ENCODE data around the gene HOXB9. TPM values are rescaled to one million over a fixed set of nuclear protein-coding genes. Genes with fewer than 3 reads are reported as not detected.

HOXB9 gene
- total and polyA plus RNA-seq, 2 experiments from 2014 or later: not detected

DNA sequence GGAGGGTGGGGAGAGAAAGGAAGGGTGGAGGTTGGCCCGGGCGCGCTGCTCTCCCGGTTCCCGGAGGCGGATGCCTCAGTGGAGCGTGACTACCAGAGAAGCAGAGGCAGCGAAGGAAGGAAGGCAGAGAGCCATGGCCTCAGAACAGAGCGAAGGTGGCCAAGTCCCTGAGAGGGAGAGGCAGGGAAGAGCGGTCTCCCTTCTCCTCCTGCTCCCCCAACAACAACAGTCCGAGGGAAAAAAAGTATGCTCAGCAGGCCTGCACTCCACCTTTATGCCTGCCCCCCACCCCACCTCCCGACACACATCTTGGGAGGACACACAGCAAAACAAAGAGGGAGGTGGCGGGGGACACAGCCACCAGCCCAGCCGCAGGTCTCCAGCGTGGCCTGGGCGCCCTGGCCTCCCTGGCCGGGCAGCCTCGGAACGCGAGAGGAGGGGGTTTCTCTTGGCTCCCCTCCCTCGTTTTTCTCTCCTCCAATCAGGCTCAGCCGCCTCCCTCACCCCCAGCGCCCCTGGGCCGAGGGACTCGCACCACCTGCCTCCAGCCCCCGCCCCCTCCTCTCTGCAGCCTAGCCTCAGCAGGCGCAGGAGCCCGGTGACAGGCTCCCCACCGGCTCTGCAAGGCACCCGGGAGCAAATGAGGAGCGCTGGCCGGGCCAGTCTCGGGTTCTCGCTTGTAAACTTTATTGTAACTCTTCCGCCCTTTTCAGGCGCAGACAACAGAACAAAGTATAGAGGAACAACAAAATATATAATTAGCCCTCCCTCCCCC, 14.3 kb downstream of the HOXB9 start:
- Histone ChIP-seq H3K36me3 (no peaks in the 10 kb centered on the region), H3K4me1 (ENCODE audit: low read depth) (peaks cover 5% of the 10 kb centered on the region), H3K4me3 (no peak overlapping the region), H3K27me3 (peaks cover 100% of the 10 kb centered on the region), H3K9me3 (ENCODE audit: low read depth) (no peaks in the 10 kb centered on the region), H3K27ac (no peak overlapping the region)
- TF ChIP-seq, protein P1, sequence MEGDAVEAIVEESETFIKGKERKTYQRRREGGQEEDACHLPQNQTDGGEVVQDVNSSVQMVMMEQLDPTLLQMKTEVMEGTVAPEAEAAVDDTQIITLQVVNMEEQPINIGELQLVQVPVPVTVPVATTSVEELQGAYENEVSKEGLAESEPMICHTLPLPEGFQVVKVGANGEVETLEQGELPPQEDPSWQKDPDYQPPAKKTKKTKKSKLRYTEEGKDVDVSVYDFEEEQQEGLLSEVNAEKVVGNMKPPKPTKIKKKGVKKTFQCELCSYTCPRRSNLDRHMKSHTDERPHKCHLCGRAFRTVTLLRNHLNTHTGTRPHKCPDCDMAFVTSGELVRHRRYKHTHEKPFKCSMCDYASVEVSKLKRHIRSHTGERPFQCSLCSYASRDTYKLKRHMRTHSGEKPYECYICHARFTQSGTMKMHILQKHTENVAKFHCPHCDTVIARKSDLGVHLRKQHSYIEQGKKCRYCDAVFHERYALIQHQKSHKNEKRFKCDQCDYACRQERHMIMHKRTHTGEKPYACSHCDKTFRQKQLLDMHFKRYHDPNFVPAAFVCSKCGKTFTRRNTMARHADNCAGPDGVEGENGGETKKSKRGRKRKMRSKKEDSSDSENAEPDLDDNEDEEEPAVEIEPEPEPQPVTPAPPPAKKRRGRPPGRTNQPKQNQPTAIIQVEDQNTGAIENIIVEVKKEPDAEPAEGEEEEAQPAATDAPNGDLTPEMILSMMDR (IDR thresholded peaks at IDR 0.05; ENCODE audit: low read depth, low read length): no peak
- no peak for DNase-seq (ENCODE audit: low read depth in 1 of 2, low spot score in 1 of 2)

DNA sequence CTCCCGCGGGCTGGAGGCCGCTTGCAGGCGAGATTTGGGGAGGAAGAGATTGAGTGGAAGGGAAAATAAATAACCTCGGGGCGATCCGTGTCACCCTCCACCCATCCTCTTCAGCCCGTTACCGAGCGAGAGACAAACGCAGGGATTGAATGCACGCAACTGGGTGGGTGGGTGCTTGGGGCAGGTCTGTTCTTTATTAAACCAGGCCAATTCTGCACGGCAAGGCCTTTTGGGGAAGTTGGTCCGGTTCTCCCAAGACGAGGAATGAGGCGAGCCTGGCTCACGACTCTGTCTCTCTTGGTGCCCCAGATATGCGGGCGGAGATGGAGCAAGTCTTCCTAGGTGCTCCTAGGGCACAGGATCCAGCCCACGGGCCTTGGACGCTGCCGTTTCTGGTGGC, 14.9 kb downstream of the HOXB9 start:
- Histone ChIP-seq H3K27me3 (peaks cover 100% of the 10 kb centered on the region), H3K9me3 (ENCODE audit: low read depth) (no peaks in the 10 kb centered on the region), H3K27ac (no peak overlapping the region), H3K4me3 (peak overlapping the region; percentile 41), H3K36me3 (no peaks in the 10 kb centered on the region), H3K4me1 (ENCODE audit: low read depth) (peaks cover 5% of the 10 kb centered on the region)
- TF ChIP-seq, protein P1 (IDR thresholded peaks at IDR 0.05; ENCODE audit: low read depth, low read length): no peak
- DNase-seq (ENCODE audit: low read depth in 1 of 2, low spot score in 1 of 2): no peak

DNA sequence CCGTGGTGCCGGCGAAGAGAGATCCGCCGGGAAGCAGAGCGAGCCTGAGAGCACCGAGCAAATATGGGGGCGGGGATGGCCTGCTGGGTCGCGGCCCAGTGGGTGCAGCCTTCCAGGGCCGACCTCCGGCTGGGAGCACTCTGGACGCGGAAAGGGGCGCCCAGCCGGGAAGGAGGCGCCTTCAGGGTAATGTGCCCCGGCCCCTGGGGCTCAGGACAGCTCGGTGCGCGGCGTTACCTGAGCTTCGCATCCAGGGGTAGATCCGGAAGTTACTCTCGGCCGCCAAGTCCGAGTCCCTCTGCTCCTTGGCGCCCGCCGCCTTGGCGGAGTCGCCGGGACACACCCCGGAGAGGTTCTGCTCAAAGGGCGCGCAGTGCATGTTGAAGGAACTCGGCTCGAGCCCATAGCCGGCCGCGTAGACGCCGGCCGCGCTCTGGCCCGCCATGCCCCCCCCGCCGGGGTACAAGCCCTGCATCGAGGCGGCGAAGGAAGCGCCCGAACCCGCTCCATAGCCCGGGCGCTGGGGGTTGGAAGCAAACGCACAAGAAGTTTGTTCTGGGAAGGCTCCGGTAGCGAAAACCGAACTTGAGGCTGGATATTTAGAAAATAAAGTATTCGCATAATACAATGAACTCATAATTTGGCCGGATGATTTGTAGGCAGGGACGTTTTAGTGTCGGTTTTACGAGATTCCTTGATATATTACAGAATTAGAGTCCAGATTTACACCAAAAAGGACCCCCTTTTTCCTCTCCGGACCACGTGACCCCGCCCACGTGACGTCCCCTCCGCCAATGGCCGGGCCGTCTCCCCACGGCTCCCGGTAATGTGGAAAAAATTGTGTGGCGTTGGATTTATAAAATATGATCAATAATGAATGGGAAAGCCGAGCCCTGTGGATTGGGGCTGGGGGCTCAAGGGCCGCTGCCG, 15.6 kb downstream of the HOXB9 start, which contains the start of gene HOXB7:
HOXB7 (minus strand) TSS at position 736 of the 930 bp plus-strand sequence; CDS start at position 637, 99 bp downstream.
- H3K27me3 ChIP-seq: peaks cover 100% of the 10 kb centered on the region
- H3K9me3 ChIP-seq (ENCODE audit: low read depth): no peaks in the 10 kb centered on the region
- no peaks in the 10 kb centered on the region for H3K36me3 ChIP-seq
- DNase-seq (ENCODE audit: low read depth in 1 of 2, low spot score in 1 of 2): peak in 1 of 2 donors; percentile 45
- TF ChIP-seq, protein P1 (IDR thresholded peaks at IDR 0.05; ENCODE audit: low read depth, low read length): no peak
- peaks cover 5% of the 10 kb centered on the region for H3K4me1 ChIP-seq (ENCODE audit: low read depth)
- H3K4me3 ChIP-seq: peak within 1 kb of the TSS; percentile 41
- no peak within 1 kb of the TSS for H3K27ac ChIP-seq

DNA sequence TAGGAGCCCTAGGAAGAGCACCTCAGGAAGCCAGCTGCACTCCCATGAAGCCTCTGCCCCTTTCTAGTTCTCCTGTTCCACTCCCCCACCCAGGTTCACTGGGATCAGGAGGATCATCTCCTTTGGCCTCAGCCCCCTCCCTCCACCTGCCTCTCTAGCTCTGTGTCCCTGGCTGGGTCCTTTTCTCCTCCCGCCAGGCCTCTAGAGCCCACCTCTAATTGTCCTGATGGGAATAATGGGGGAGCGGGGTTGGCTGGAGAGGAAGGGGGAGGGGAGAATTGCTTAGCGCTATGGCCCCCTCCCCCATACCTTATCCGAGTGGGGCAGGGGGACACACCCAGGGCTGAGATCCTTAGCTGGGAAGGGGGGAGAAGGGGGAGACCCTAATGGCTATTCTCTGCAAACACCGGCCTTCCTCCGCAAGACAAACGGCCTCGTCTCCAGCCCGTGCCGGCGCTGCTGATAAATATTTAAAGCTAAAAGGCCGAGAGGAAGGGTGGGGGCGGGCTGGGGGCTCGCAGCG, 16.3 kb downstream of the HOXB9 start:
- peak overlapping the region; percentile 41 for H3K4me3 ChIP-seq
- H3K36me3 ChIP-seq: no peaks in the 10 kb centered on the region
- no peak overlapping the region for H3K27ac ChIP-seq
- no peaks in the 10 kb centered on the region for H3K9me3 ChIP-seq (ENCODE audit: low read depth)
- peaks cover 5% of the 10 kb centered on the region for H3K4me1 ChIP-seq (ENCODE audit: low read depth)
- TF ChIP-seq, protein P1 (IDR thresholded peaks at IDR 0.05; ENCODE audit: low read depth, low read length): no peak
- DNase-seq (ENCODE audit: low read depth in 1 of 2, low spot score in 1 of 2): no peak
- peaks cover 100% of the 10 kb centered on the region for H3K27me3 ChIP-seq

DNA sequence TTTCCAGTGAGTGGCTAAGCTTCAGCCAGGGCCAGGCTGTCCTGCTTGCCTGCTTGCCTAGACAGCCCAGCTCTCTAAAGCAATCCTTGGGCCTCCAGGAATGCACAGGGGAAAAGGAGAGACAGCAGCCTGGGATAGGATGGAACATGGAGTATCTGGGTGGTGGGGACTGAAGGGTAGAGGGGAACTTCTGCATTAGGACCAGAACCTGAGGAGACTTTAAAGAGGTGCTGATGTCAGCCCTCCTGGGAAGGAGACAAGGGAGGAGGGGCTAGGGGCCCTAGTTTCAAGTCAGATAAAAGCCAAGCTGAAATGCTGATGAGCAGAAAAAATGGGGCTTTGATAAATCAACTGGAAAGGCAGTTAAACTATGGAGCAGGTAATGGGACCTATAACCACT, 17.1 kb downstream of the HOXB9 start:
- TF ChIP-seq, protein P1 (IDR thresholded peaks at IDR 0.05; ENCODE audit: low read depth, low read length): no peak
- Histone ChIP-seq H3K9me3 (ENCODE audit: low read depth) (no peaks in the 10 kb centered on the region), H3K36me3 (no peaks in the 10 kb centered on the region), H3K27me3 (peaks cover 100% of the 10 kb centered on the region), H3K4me3 (no peak overlapping the region), H3K27ac (no peak overlapping the region), H3K4me1 (ENCODE audit: low read depth) (peaks cover 5% of the 10 kb centered on the region)
- DNase-seq (ENCODE audit: low read depth in 1 of 2, low spot score in 1 of 2): no peak

Measured in cardiac muscle cell (in vitro differentiated cells and primary cell).